GM23338 (cell line): ENCODE results near the gene RIMS1. TPM values are rescaled to one million over a fixed set of nuclear protein-coding genes. Genes with fewer than 3 reads are reported as not detected.

ENCODE experiments used
- ATAC-seq: fragments of 200-7000 bp; cut with Tn5 transposase; 3 replicates; pipeline ENCODE4 v1.9.1; 2020
- DNase-seq: peaks from one replicate; pipeline ENCODE4 v3.0.0-alpha.2; 2015; ENCODE audit warnings: low spot score
- H2AFZ ChIP-seq: fragments of 200-600 bp; sonication (generic); 2 replicates; pipeline ENCODE4 v1.8.0; 2016; ENCODE audit warnings: antibody characterized with exemption, mild to moderate bottlenecking, moderate library complexity
- H3F3A ChIP-seq: fragments of 200-600 bp; sonication (generic); replicated peaks from 2 replicates; pipeline ENCODE4 v1.8.0; 2017; ENCODE audit warnings: antibody characterized with exemption, mixed run types, low read depth
- H3K27ac ChIP-seq: fragments of 200-600 bp; sonication (generic); 2 replicates; pipeline ENCODE4 v1.6.1; 2016; ENCODE audit warnings: low read depth
- H3K27me3 ChIP-seq: fragments of 200-600 bp; sonication (generic); 2 replicates; pipeline ENCODE4 v1.8.0; 2016; ENCODE audit warnings: mild to moderate bottlenecking, mixed run types, moderate library complexity; ENCODE audit not compliant: insufficient read depth
- H3K36me3 ChIP-seq: fragments of 200-600 bp; sonication (generic); 2 replicates; pipeline ENCODE4 v1.8.0; 2016; ENCODE audit warnings: mild to moderate bottlenecking; ENCODE audit not compliant: insufficient read depth
- H3K4me1 ChIP-seq: fragments of 200-600 bp; sonication (generic); 2 replicates; pipeline ENCODE4 v1.8.0; 2016; ENCODE audit warnings: mild to moderate bottlenecking, moderate library complexity; ENCODE audit not compliant: insufficient read depth
- H3K4me2 ChIP-seq: fragments of 200-600 bp; sonication (generic); 2 replicates; pipeline ENCODE4 v1.7.1; 2017; ENCODE audit warnings: mixed run types
- H3K4me3 ChIP-seq: fragments of 200-600 bp; sonication (generic); 2 replicates; pipeline ENCODE4 v1.6.1; 2016; ENCODE audit warnings: mixed run types
- H3K79me2 ChIP-seq: fragments of 200-600 bp; sonication (generic); replicated peaks from 2 replicates; pipeline ENCODE4 v1.8.0; 2017; ENCODE audit warnings: mild to moderate bottlenecking; ENCODE audit not compliant: insufficient read depth
- H3K9me2 ChIP-seq: fragments of 200-600 bp; sonication (generic); 2 replicates; pipeline ENCODE4 v1.8.0; 2017; ENCODE audit not compliant: insufficient read depth
- H4K20me1 ChIP-seq: fragments of 200-600 bp; sonication (generic); replicated peaks from 2 replicates; pipeline ENCODE4 v1.8.0; 2017; ENCODE audit warnings: mild to moderate bottlenecking; ENCODE audit not compliant: insufficient read depth
- H3K27ac Mint-ChIP-seq: 2 replicates; pipeline ENCODE4 v1.8.0; 2020; ENCODE audit warnings: inconsistent platforms, mild to moderate bottlenecking, moderate library complexity, mixed read lengths
- H3K27me3 Mint-ChIP-seq: 3 replicates; pipeline ENCODE4 v1.8.0; 2022; ENCODE audit warnings: low read depth, mild to moderate bottlenecking, moderate library complexity, mixed read lengths, inconsistent platforms; ENCODE audit not compliant: insufficient read depth, poor library complexity
- H3K36me3 Mint-ChIP-seq: 3 replicates; pipeline ENCODE4 v1.8.0; 2021; ENCODE audit warnings: low read depth, mild to moderate bottlenecking, inconsistent platforms, moderate library complexity, mixed read lengths
- H3K4me1 Mint-ChIP-seq: 3 replicates; pipeline ENCODE4 v1.8.0; 2020; ENCODE audit warnings: mild to moderate bottlenecking, inconsistent platforms, mixed read lengths
- H3K4me3 Mint-ChIP-seq: 3 replicates; pipeline ENCODE4 v1.8.0; 2021; ENCODE audit warnings: moderate library complexity, mild to moderate bottlenecking, inconsistent platforms, mixed read lengths
- H3K9me3 Mint-ChIP-seq: 3 replicates; pipeline ENCODE4 v1.8.0; 2020; ENCODE audit warnings: moderate library complexity, mild to moderate bottlenecking, inconsistent platforms, mixed read lengths
- CREB1 ChIP-seq: fragments of 250-450 bp; sonication (Bioruptor Pico); IDR thresholded peaks from 2 replicates; pipeline ENCODE4 v1.5.0; 2020; ENCODE audit warnings: low read depth, mild to moderate bottlenecking, moderate library complexity
- CTCF ChIP-seq, 2 experiments: fragments of 200-600 bp in 1 of 2; sonication (generic) in 1 of 2; conservative IDR thresholded peaks; 2 replicates each; pipeline versions ENCODE4 v1.5.1 to v1.6.1; 2016 to 2017; ENCODE audit warnings: antibody characterized with exemption in 2 of 2, low read depth in 2 of 2, mild to moderate bottlenecking in 2 of 2, moderate library complexity in 1 of 2
- ETS1 ChIP-seq: IDR thresholded peaks from 2 replicates; pipeline ENCODE4 v1.6.1; 2016; ENCODE audit warnings: antibody characterized with exemption
- EZH2 ChIP-seq: fragments of 200-600 bp; sonication (generic); IDR thresholded peaks from one replicate; pipeline ENCODE4 v1.8.0; 2017; ENCODE audit warnings: antibody characterized with exemption, mild to moderate bottlenecking, low read depth; ENCODE audit not compliant: unreplicated experiment
- EZH2phosphoT487 ChIP-seq: fragments of 200-600 bp; sonication (generic); IDR thresholded peaks from one replicate; pipeline ENCODE4 v1.8.1; 2018; ENCODE audit warnings: antibody characterized with exemption; ENCODE audit not compliant: unreplicated experiment
- NANOG ChIP-seq: IDR thresholded peaks from 2 replicates; pipeline ENCODE4 v1.6.1; 2016; ENCODE audit warnings: antibody characterized with exemption, borderline replicate concordance
- ZNF114 ChIP-seq: fragments of 250-450 bp; sonication (Bioruptor Pico); IDR thresholded peaks from 2 replicates; pipeline ENCODE4 v1.5.0; 2020; ENCODE audit warnings: mild to moderate bottlenecking, moderate library complexity
- ZNF462 ChIP-seq: fragments of 250-450 bp; sonication (Bioruptor Pico); IDR thresholded peaks from 2 replicates; pipeline ENCODE4 v1.5.0; 2020; ENCODE audit warnings: mild to moderate bottlenecking, moderate library complexity
- polyA plus RNA-seq: library from polyadenylated mRNA; unstranded; fragments of >200 nt; fragmentation: Nextera tagmentation; extraction: Ambion mirVana; gene quantifications from 2 replicates; pipeline ENCODE4 v1.2.1, GENCODE V29; 2016
- total RNA-seq: library from RNA; depleted of rRNA; stranded (reverse); fragments of >200 nt; shearing (Covaris generic); gene quantifications from 2 replicates; pipeline ENCODE4 v1.2.3, GENCODE V29; 2014
- TF ChIP-seq, protein P1 (sequence below): IDR thresholded peaks from one replicate; pipeline ENCODE4 v1.6.1; 2018; ENCODE audit warnings: antibody characterized with exemption; ENCODE audit not compliant: unreplicated experiment

Gene RIMS1
- total and polyA plus RNA-seq, 2 experiments from 2014 or later, result 0.89 to 4.0 TPM

GRCh38 chr6:72083976-72084375, 197.6 kb downstream of the RIMS1 start (continued):
- TF ChIP-seq, protein P1, sequence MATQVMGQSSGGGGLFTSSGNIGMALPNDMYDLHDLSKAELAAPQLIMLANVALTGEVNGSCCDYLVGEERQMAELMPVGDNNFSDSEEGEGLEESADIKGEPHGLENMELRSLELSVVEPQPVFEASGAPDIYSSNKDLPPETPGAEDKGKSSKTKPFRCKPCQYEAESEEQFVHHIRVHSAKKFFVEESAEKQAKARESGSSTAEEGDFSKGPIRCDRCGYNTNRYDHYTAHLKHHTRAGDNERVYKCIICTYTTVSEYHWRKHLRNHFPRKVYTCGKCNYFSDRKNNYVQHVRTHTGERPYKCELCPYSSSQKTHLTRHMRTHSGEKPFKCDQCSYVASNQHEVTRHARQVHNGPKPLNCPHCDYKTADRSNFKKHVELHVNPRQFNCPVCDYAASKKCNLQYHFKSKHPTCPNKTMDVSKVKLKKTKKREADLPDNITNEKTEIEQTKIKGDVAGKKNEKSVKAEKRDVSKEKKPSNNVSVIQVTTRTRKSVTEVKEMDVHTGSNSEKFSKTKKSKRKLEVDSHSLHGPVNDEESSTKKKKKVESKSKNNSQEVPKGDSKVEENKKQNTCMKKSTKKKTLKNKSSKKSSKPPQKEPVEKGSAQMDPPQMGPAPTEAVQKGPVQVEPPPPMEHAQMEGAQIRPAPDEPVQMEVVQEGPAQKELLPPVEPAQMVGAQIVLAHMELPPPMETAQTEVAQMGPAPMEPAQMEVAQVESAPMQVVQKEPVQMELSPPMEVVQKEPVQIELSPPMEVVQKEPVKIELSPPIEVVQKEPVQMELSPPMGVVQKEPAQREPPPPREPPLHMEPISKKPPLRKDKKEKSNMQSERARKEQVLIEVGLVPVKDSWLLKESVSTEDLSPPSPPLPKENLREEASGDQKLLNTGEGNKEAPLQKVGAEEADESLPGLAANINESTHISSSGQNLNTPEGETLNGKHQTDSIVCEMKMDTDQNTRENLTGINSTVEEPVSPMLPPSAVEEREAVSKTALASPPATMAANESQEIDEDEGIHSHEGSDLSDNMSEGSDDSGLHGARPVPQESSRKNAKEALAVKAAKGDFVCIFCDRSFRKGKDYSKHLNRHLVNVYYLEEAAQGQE, result no peak

DNA sequence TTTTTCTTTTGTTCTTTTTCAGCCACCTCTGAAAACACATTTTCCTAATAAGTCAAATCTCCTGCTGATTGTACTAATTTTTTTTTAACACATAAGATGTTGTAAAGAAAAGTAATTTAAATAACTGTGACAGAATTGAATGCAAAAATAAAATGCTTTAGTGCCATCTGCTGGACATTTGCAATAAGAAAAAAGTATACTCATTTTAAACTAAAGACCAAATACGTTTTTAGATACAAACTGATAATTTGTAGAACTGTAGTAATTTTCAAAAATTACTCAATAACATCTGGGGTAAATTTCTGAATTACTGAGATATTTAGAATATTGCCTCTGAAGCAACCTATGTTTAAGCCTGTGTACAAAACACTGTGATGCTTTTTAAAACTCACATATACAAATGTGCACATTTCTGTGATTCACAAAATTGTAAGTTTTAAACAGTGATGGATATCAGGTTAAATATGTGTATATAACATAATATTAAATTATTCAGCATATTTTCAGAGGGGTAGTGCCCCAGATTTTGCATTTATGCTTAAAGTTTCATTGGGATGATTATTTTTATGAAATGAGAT, 198.7 kb downstream of the RIMS1 start:
- Histone ChIP-seq H2AFZ (no peak overlapping the region), H3K36me3 (no peaks in the 10 kb centered on the region), H3K4me3 (no peak overlapping the region), H3K9me2 (no peaks in the 10 kb centered on the region), H3K79me2 (no peaks in the 10 kb centered on the region), H3K4me2 (peak overlapping the region; percentile 10; the same call in 1 of the 2 replicates), H3K27me3 (no peaks in the 10 kb centered on the region), H3K4me1 (peaks cover 19% of the 10 kb centered on the region), H4K20me1 (no peaks in the 10 kb centered on the region), H3F3A (no peaks in the 10 kb centered on the region), H3K27ac (no peak overlapping the region)
- TF ChIP-seq ZNF114 (CRISPR knock-in tag), result no peak
- TF ChIP-seq CTCF (conservative IDR thresholded peaks at IDR 0.05; ENCODE audit: low read depth in 2 of 2), result peak in 1 of 2 experiments; percentile 77; a peak in 3 of 4 replicates
- TF ChIP-seq ZNF462 (CRISPR knock-in tag), result no peak
- no peak for TF ChIP-seq CREB1 (CRISPR knock-in tag)
- TF ChIP-seq NANOG, result no peak
- TF ChIP-seq ETS1, result no peak
- TF ChIP-seq EZH2, result no peak
- no peak for TF ChIP-seq EZH2phosphoT487
- H3K9me3 Mint-ChIP-seq, result no peaks in the 10 kb centered on the region
- ATAC-seq (no peak), DNase-seq (peak; percentile 46)
- H3K27me3 Mint-ChIP-seq, result no peaks in the 10 kb centered on the region
- H3K27ac Mint-ChIP-seq, result no peak overlapping the region
- H3K4me1 Mint-ChIP-seq, result peaks cover 28% of the 10 kb centered on the region
- no peak overlapping the region for H3K4me3 Mint-ChIP-seq
- no peaks in the 10 kb centered on the region for H3K36me3 Mint-ChIP-seq
